ENCODE results near the gene PAQR5. TPM values are rescaled to one million over a fixed set of nuclear protein-coding genes. Genes with fewer than 3 reads are reported as not detected.

Gene PAQR5, protein sequence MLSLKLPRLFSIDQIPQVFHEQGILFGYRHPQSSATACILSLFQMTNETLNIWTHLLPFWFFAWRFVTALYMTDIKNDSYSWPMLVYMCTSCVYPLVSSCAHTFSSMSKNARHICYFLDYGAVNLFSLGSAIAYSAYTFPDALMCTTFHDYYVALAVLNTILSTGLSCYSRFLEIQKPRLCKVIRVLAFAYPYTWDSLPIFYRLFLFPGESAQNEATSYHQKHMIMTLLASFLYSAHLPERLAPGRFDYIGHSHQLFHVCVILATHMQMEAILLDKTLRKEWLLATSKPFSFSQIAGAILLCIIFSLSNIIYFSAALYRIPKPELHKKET
- 0.04 and 0.08 TPM in 2 replicates for polyA plus RNA-seq (2013)

DNA sequence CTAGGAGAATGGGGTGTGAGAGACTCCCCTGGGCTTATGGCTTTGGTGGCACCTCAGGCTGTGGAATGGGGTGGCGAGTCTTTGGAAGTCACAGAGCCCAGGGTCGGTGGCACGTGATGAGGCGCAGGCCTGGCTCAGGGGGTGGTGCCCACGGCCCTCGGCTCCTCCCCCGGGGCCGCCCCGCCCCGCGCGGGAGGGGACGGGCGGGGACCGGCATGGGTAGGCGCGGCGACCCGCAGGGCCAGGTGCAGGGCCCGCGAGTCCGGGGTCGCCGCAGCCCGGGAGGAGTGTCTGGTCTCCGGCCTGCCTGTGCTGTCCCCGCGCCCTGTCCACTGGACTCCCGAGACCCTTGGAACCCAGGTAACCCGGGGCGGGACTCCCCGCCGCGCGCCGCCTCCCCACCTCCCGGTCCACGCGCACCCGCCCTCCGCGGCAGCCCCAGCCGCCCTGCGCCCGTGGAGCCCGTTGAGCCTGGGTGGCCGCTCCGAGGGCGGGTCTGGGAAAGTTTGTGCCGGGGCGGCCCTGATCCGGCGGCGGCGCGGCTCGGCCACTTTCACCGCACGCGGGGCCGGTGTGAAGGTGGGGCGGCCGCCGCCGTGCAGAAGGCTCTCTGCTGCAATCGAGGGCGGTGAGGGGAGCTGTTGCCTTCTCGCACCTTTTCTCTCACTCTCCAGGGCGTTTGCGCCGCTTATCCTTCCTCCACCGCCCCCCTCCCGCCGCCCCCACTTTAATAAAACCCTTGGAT lies at the start of gene PAQR5:
PAQR5 (plus strand) TSS at position 216 of the 745 bp plus-strand sequence. CDS start 61,169 bp downstream, outside the sequence.
- no peak within 1 kb of the TSS for H3K14ac ChIP-seq (ENCODE audit: low read length)
- no peak within 1 kb of the TSS for H3K4ac ChIP-seq (ENCODE audit: low read depth, low read length)

GRCh38 chr15:69253156-69253555 lies 45.6 kb upstream of the PAQR5 start:
- Histone ChIP-seq H2AFZ (ENCODE audit: insufficient read depth, low read length, poor library complexity) (no peak overlapping the region), H3K4ac (ENCODE audit: low read depth, low read length) (no peak overlapping the region), H3K79me2 (ENCODE audit: control insufficient read depth, insufficient read depth, low read length, poor library complexity) (no peaks in the 10 kb centered on the region), H2BK12ac (ENCODE audit: low read length) (no peak overlapping the region), H3K4me2 (ENCODE audit: low read length) (no peak overlapping the region), H3K36me3 (ENCODE audit: control insufficient read depth in 1 of 2, insufficient read depth in 2 of 2, low read length in 2 of 2) (peaks cover 0 to 2% of the 10 kb centered on the region in 2 experiments), H3K4me1 (ENCODE audit: control insufficient read depth in 1 of 2, insufficient read depth in 2 of 2, low read length in 2 of 2) (no peaks in the 10 kb centered on the region), H3K14ac (ENCODE audit: low read length) (no peak overlapping the region), H2BK5ac (ENCODE audit: low read depth, low read length, poor library complexity) (no peak overlapping the region), H2BK120ac (ENCODE audit: insufficient read depth, low read length, poor library complexity) (no peak overlapping the region), H3K18ac (ENCODE audit: low read length) (no peak overlapping the region), H3K27ac (ENCODE audit: low read depth, low read length) (no peak overlapping the region), H3K4me3 (ENCODE audit: low read depth, low read length) (no peak overlapping the region), H4K91ac (ENCODE audit: low read depth, low read length) (no peak overlapping the region), H2AK5ac (ENCODE audit: low read length) (no peak overlapping the region), H3K23ac (ENCODE audit: low read length) (no peak overlapping the region), H3K9ac (ENCODE audit: low read length) (no peak overlapping the region), H4K8ac (ENCODE audit: low read depth, low read length) (no peak overlapping the region), H3K27me3 (ENCODE audit: insufficient read depth, low read length) (no peaks in the 10 kb centered on the region), H4K12ac (ENCODE audit: low read depth, low read length) (no peak overlapping the region), H3K79me1 (ENCODE audit: low read length) (no peaks in the 10 kb centered on the region), H3K9me3 (ENCODE audit: insufficient read depth, low read depth, low read length) (no peaks in the 10 kb centered on the region)
- WGBS (ENCODE audit: extremely low coverage, insufficient coverage, insufficient read length): no CpG with 5 or more reads among the region's 3 CpGs
- no peak for DNase-seq

More for the DNA sequence above, at the start of gene PAQR5:
- Histone ChIP-seq H3K79me1 (ENCODE audit: low read length) (no peaks in the 10 kb centered on the region), H3K9me3 (ENCODE audit: insufficient read depth, low read depth, low read length) (peaks cover 2% of the 10 kb centered on the region), H3K36me3 (ENCODE audit: control insufficient read depth in 1 of 2, insufficient read depth in 2 of 2, low read length in 2 of 2) (no peaks in the 10 kb centered on the region), H3K9ac (ENCODE audit: low read length) (no peak within 1 kb of the TSS), H2AK5ac (ENCODE audit: low read length) (no peak within 1 kb of the TSS), H3K27me3 (ENCODE audit: insufficient read depth, low read length) (peaks cover 27% of the 10 kb centered on the region), H4K8ac (ENCODE audit: low read depth, low read length) (no peak within 1 kb of the TSS), H3K23ac (ENCODE audit: low read length) (no peak within 1 kb of the TSS), H3K4me1 (ENCODE audit: control insufficient read depth in 1 of 2, insufficient read depth in 2 of 2, low read length in 2 of 2) (peaks cover 2 to 6% of the 10 kb centered on the region in 2 experiments), H2AFZ (ENCODE audit: insufficient read depth, low read length, poor library complexity) (peak within 1 kb of the TSS; percentile 13), H3K27ac (ENCODE audit: low read depth, low read length) (no peak within 1 kb of the TSS), H4K12ac (ENCODE audit: low read depth, low read length) (no peak within 1 kb of the TSS), H2BK5ac (ENCODE audit: low read depth, low read length, poor library complexity) (no peak within 1 kb of the TSS), H4K91ac (ENCODE audit: low read depth, low read length) (no peak within 1 kb of the TSS), H3K18ac (ENCODE audit: low read length) (no peak within 1 kb of the TSS), H3K4me3 (ENCODE audit: low read depth, low read length) (peak within 1 kb of the TSS; percentile 63), H3K79me2 (ENCODE audit: control insufficient read depth, insufficient read depth, low read length, poor library complexity) (no peaks in the 10 kb centered on the region), H3K4me2 (ENCODE audit: low read length) (peak within 1 kb of the TSS; percentile 90), H2BK12ac (ENCODE audit: low read length) (no peak within 1 kb of the TSS), H2BK120ac (ENCODE audit: insufficient read depth, low read length, poor library complexity) (no peak within 1 kb of the TSS)
- no CpG with 5 or more reads among the region's 74 CpGs for WGBS (ENCODE audit: extremely low coverage, insufficient coverage, insufficient read length)
- DNase-seq: peak in 1 of 2 donors; percentile 66

DNA sequence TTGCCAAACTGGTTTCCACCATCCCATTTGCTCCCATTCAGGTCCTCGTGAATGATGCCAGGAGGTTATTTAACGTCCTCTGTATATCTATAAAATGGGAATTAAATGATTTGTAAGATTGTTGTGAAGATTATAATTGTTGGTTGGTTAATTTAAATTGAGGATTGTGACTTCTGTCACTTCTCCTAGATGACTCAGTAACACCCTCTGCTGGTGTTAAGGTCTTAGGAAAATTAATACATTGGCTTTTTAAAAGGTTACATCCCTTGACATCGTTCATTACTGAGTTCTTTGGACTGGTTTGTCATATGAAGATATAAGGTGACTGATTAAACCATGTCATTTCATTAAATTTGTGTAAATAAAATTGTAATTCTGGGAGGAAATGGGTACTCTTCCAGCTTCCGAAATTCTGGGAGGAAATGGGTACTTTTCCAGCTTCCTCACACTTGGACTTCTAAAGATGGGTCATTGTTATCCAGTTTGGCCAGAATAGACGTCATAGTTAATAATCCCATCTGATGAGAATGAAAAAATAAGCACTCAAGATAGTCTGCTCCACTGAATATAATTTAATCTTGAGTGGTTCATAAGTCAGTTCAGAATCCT lies 33.3 kb upstream of the PAQR5 start:
- Histone ChIP-seq H3K4me3 (ENCODE audit: low read depth, low read length) (no peak overlapping the region), H3K18ac (ENCODE audit: low read length) (no peak overlapping the region), H4K8ac (ENCODE audit: low read depth, low read length) (no peak overlapping the region), H3K4me1 (ENCODE audit: control insufficient read depth in 1 of 2, insufficient read depth in 2 of 2, low read length in 2 of 2) (no peaks in the 10 kb centered on the region), H2AK5ac (ENCODE audit: low read length) (no peak overlapping the region), H3K36me3 (ENCODE audit: control insufficient read depth in 1 of 2, insufficient read depth in 2 of 2, low read length in 2 of 2) (peaks cover 0 to 3% of the 10 kb centered on the region in 2 experiments), H3K27me3 (ENCODE audit: insufficient read depth, low read length) (no peaks in the 10 kb centered on the region), H3K79me1 (ENCODE audit: low read length) (no peaks in the 10 kb centered on the region), H2BK5ac (ENCODE audit: low read depth, low read length, poor library complexity) (no peak overlapping the region), H3K9me3 (ENCODE audit: insufficient read depth, low read depth, low read length) (no peaks in the 10 kb centered on the region), H3K4me2 (ENCODE audit: low read length) (no peak overlapping the region), H3K27ac (ENCODE audit: low read depth, low read length) (no peak overlapping the region), H4K12ac (ENCODE audit: low read depth, low read length) (no peak overlapping the region), H3K14ac (ENCODE audit: low read length) (no peak overlapping the region), H3K23ac (ENCODE audit: low read length) (no peak overlapping the region), H2BK120ac (ENCODE audit: insufficient read depth, low read length, poor library complexity) (no peak overlapping the region), H2BK12ac (ENCODE audit: low read length) (no peak overlapping the region), H4K91ac (ENCODE audit: low read depth, low read length) (no peak overlapping the region), H2AFZ (ENCODE audit: insufficient read depth, low read length, poor library complexity) (no peak overlapping the region), H3K79me2 (ENCODE audit: control insufficient read depth, insufficient read depth, low read length, poor library complexity) (no peaks in the 10 kb centered on the region), H3K4ac (ENCODE audit: low read depth, low read length) (no peak overlapping the region), H3K9ac (ENCODE audit: low read length) (no peak overlapping the region)
- DNase-seq: peak in 1 of 2 donors; percentile 48
- no CpG with 5 or more reads among the region's 5 CpGs for WGBS (ENCODE audit: extremely low coverage, insufficient coverage, insufficient read length)

- Histone ChIP-seq H3K4me1 (ENCODE audit: control insufficient read depth in 1 of 2, insufficient read depth in 2 of 2, low read length in 2 of 2) (no peaks in the 10 kb centered on the region), H3K4ac (ENCODE audit: low read depth, low read length) (no peak overlapping the region), H3K23ac (ENCODE audit: low read length) (no peak overlapping the region), H3K27ac (ENCODE audit: low read depth, low read length) (no peak overlapping the region), H3K9me3 (ENCODE audit: insufficient read depth, low read depth, low read length) (no peaks in the 10 kb centered on the region), H3K79me2 (ENCODE audit: control insufficient read depth, insufficient read depth, low read length, poor library complexity) (no peaks in the 10 kb centered on the region), H3K27me3 (ENCODE audit: insufficient read depth, low read length) (no peaks in the 10 kb centered on the region), H3K18ac (ENCODE audit: low read length) (no peak overlapping the region), H2BK12ac (ENCODE audit: low read length) (no peak overlapping the region), H2BK5ac (ENCODE audit: low read depth, low read length, poor library complexity) (no peak overlapping the region), H4K12ac (ENCODE audit: low read depth, low read length) (no peak overlapping the region), H4K91ac (ENCODE audit: low read depth, low read length) (no peak overlapping the region), H4K8ac (ENCODE audit: low read depth, low read length) (no peak overlapping the region), H2AFZ (ENCODE audit: insufficient read depth, low read length, poor library complexity) (no peak overlapping the region), H2AK5ac (ENCODE audit: low read length) (no peak overlapping the region), H3K36me3 (ENCODE audit: control insufficient read depth in 1 of 2, insufficient read depth in 2 of 2, low read length in 2 of 2) (peaks cover 0 to 3% of the 10 kb centered on the region in 2 experiments), H2BK120ac (ENCODE audit: insufficient read depth, low read length, poor library complexity) (no peak overlapping the region), H3K79me1 (ENCODE audit: low read length) (no peaks in the 10 kb centered on the region), H3K14ac (ENCODE audit: low read length) (no peak overlapping the region), H3K4me2 (ENCODE audit: low read length) (no peak overlapping the region), H3K4me3 (ENCODE audit: low read depth, low read length) (no peak overlapping the region), H3K9ac (ENCODE audit: low read length) (no peak overlapping the region)
- no peak for DNase-seq
Measured at GRCh38 chr15:69271217-69271616, 27.5 kb upstream of the PAQR5 start.

Measured in trophoblast cell (in vitro differentiated cells and primary cell).